Retina (tissue), 1 donor: ENCODE measurements around the gene GPATCH2L.

Source experiments
- DNase-seq: peaks from one replicate; pipeline ENCODE4 v3.0.0-alpha.2; 2016

GPATCH2L gene

GRCh38 chr14:76203086-76204001 lies 51.6 kb downstream of the GPATCH2L start:
- no peak for DNase-seq

- no peak for DNase-seq
Measured at GRCh38 chr14:76204461-76205230, 52.9 kb downstream of the GPATCH2L start.

GRCh38 chr14:76205708-76206107 lies 54.0 kb downstream of the GPATCH2L start:
- DNase-seq, result no peak

- no peak for DNase-seq
Measured at GRCh38 chr14:76208340-76208739, 56.6 kb downstream of the GPATCH2L start.

GRCh38 chr14:76212242-76212641 lies 60.5 kb downstream of the GPATCH2L start:
- DNase-seq, result no peak

GRCh38 chr14:76217179-76217578 lies 65.5 kb downstream of the GPATCH2L start:
- DNase-seq, result no peak

- DNase-seq, result no peak
Measured at GRCh38 chr14:76218662-76219061, 66.9 kb downstream of the GPATCH2L start.

GRCh38 chr14:76219873-76220272 lies 68.2 kb downstream of the GPATCH2L start:
- no peak for DNase-seq

GRCh38 chr14:76227450-76228050 lies 75.8 kb downstream of the GPATCH2L start:
- no peak for DNase-seq

- DNase-seq, result peak; percentile 24
Measured at GRCh38 chr14:76228138-76228537, 76.4 kb downstream of the GPATCH2L start.

GRCh38 chr14:76232800-76233199 lies 81.1 kb downstream of the GPATCH2L start:
- no peak for DNase-seq

- DNase-seq, result no peak
Measured at GRCh38 chr14:76235628-76236027, 83.9 kb downstream of the GPATCH2L start.

- DNase-seq, result no peak
Measured at GRCh38 chr14:76236172-76237130, 84.7 kb downstream of the GPATCH2L start.

GRCh38 chr14:76237349-76237990 lies 85.7 kb downstream of the GPATCH2L start:
- no peak for DNase-seq

GRCh38 chr14:76245097-76245496 lies 93.4 kb downstream of the GPATCH2L start:
- DNase-seq, result no peak

GRCh38 chr14:76250302-76250701 lies 98.6 kb downstream of the GPATCH2L start:
- DNase-seq, result peak; percentile 74

- no peak for DNase-seq
Measured at GRCh38 chr14:76252471-76252870, 100.7 kb downstream of the GPATCH2L start.

- DNase-seq, result no peak
Measured at GRCh38 chr14:76253111-76253510, 101.4 kb downstream of the GPATCH2L start.

- DNase-seq, result no peak
Measured at GRCh38 chr14:76256545-76256944, 104.8 kb downstream of the GPATCH2L start.

- peak; percentile 59 for DNase-seq
Measured at GRCh38 chr14:76257111-76257803, 105.5 kb downstream of the GPATCH2L start.

GRCh38 chr14:76257842-76258397 lies 106.2 kb downstream of the GPATCH2L start:
- no peak for DNase-seq
